NCI-H1436 (cell line): ENCODE measurements around the gene ASCL5.

Experiments
- DNase-seq: peaks from one replicate; lab custom pipeline; 2025; lab: John Stamatoyannopoulos, UW

Gene ASCL5

GRCh38 chr1:201153474-201154388 lies 26.7 kb upstream of the ASCL5 start:
- peak; percentile 83 for DNase-seq

GRCh38 chr1:201149400-201149799 lies 22.4 kb upstream of the ASCL5 start:
- peak; percentile 44 for DNase-seq

- no peak for DNase-seq
These were observed 20.5 kb upstream of the ASCL5 start for GRCh38 chr1:201147396-201148015.

- no peak for DNase-seq
These were observed 19.8 kb upstream of the ASCL5 start for GRCh38 chr1:201146626-201147390.

GRCh38 chr1:201145816-201146215 lies 18.8 kb upstream of the ASCL5 start:
- no peak for DNase-seq

- DNase-seq: no peak
These were observed 18.1 kb upstream of the ASCL5 start for GRCh38 chr1:201145132-201145531.

GRCh38 chr1:201144701-201145100 lies 17.7 kb upstream of the ASCL5 start:
- DNase-seq: no peak

GRCh38 chr1:201143726-201144635 lies 17.0 kb upstream of the ASCL5 start:
- DNase-seq: no peak

GRCh38 chr1:201142849-201143725 lies 16.1 kb upstream of the ASCL5 start:
- no peak for DNase-seq

GRCh38 chr1:201142011-201142848 lies 15.2 kb upstream of the ASCL5 start:
- no peak for DNase-seq

GRCh38 chr1:201141418-201141817 lies 14.4 kb upstream of the ASCL5 start:
- DNase-seq: no peak

- DNase-seq: no peak
These were observed 13.9 kb upstream of the ASCL5 start for GRCh38 chr1:201140941-201141260.

- peak; percentile 71 for DNase-seq
These were observed 13.4 kb upstream of the ASCL5 start for GRCh38 chr1:201140235-201140940.

GRCh38 chr1:201139756-201140155 lies 12.8 kb upstream of the ASCL5 start:
- no peak for DNase-seq

GRCh38 chr1:201139306-201139705 lies 12.3 kb upstream of the ASCL5 start:
- DNase-seq: no peak

- no peak for DNase-seq
These were observed 11.4 kb upstream of the ASCL5 start for GRCh38 chr1:201138311-201138840.

GRCh38 chr1:201137579-201138310 lies 10.8 kb upstream of the ASCL5 start:
- no peak for DNase-seq

GRCh38 chr1:201137024-201137392 lies 10.0 kb upstream of the ASCL5 start:
- no peak for DNase-seq
